KG1 (cell line): ENCODE results near the gene BMP7.

Source experiments
- DNase-seq: peaks from one replicate; lab custom pipeline; 2025; lab: John Stamatoyannopoulos, UW

BMP7 gene

GRCh38 chr20:57190536-57191264 lies 75.7 kb downstream of the BMP7 start:
- DNase-seq = no peak

- DNase-seq = no peak
Measured at GRCh38 chr20:57189713-57190112, 76.7 kb downstream of the BMP7 start.

GRCh38 chr20:57188576-57189079 lies 77.8 kb downstream of the BMP7 start:
- no peak for DNase-seq

GRCh38 chr20:57188056-57188455 lies 78.4 kb downstream of the BMP7 start:
- no peak for DNase-seq

- no peak for DNase-seq
Measured at GRCh38 chr20:57187068-57187634, 79.3 kb downstream of the BMP7 start.

DNA sequence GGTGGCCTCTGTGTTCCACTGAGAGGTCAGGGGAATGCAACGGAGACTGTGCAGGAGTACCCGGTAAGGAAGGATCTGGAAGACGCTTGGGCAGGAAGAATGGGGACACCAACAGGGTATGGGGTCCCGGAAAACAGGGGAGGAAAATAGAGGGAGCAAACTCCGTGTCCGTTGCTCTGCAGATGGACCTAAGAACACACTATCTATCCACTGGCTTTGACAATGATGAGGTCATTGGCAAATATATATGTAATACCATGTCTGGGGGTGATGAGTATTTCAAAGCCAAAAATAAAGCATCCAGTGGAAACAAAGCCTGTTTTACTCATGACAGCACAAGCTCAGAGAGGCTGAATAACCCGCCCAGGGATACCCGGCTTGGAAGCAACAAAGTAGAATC lies 80.2 kb downstream of the BMP7 start:
- no peak for DNase-seq

DNA sequence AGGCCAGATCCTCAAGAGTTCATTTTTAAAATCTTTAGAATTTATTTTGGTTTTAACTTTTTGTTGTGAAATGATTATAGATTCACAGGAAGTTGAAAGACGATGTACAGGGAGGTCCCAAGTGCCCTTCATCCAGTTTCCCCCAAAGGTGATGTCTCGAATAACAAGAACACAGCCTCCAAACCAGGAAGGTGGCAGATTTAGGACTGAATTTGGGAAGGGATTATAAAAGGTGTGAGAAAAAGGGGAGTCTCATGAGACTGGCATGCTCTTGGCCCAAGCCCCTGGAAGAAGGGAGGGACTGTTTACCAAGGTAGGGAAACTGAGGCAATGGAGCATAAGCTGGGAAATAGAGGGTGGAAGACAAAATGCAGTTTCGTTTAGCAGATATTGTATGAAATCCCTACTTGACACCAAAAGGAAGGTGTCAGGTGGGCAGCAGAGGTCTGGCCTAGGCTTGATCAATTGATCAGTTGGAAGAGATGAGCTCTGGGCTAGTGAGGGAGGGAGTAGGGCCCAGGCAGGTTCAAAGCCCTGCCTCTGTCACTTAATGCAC lies 81.2 kb downstream of the BMP7 start:
- no peak for DNase-seq

GRCh38 chr20:57183457-57184009 lies 82.9 kb downstream of the BMP7 start:
- DNase-seq = no peak

- DNase-seq = no peak
Measured at GRCh38 chr20:57181639-57182038, 84.8 kb downstream of the BMP7 start.

DNA sequence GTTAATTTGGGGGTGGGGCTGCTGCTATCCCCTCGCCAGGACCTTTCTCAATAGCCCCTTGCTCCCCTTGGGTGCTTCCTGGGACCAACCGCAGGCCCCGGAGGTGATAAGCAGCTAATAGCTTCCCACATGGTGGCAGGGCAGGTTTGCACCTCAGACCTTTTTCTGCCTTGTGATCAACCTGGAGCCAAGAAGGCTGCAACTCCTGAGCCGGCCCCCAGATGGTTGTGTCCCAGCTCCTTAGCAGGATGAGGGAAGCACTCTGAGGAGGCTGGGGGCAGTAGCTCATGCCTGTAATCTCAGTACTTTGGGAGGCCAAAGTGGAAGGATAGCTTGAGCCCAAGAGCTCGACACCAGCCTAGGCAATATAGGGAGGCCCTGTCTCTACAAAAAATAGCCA lies 85.5 kb downstream of the BMP7 start:
- DNase-seq = no peak

- DNase-seq = no peak
Measured at GRCh38 chr20:57180387-57180786, 86.1 kb downstream of the BMP7 start.

GRCh38 chr20:57179265-57179664 lies 87.2 kb downstream of the BMP7 start:
- DNase-seq = no peak

DNA sequence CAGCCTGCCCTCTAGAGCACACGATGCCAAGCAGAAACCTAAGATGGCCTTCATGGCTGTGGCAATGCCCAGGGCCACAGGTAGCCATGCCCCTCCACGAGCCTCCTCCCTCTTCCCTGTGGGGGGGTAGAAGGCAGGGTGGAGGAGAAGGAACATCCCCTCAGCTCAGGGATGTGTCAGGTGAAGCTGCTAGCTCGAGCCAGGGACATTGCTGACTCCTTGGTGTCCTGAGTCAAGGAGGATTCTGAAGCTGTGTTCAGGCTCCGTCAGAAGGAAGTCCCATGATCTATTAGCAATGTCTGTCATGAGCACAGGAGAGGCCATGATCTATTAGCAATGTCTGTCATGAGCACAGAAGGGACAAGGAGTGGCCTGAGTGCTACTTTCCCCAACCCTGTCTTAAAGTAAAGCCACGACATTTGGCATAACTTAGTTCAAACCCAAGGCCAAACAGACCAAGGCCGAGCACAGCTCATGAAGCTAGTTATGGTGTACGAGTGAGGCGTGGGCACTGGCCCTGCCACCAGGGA lies 87.8 kb downstream of the BMP7 start:
- no peak for DNase-seq

- no peak for DNase-seq
Measured at GRCh38 chr20:57177636-57178280, 88.7 kb downstream of the BMP7 start.

DNA sequence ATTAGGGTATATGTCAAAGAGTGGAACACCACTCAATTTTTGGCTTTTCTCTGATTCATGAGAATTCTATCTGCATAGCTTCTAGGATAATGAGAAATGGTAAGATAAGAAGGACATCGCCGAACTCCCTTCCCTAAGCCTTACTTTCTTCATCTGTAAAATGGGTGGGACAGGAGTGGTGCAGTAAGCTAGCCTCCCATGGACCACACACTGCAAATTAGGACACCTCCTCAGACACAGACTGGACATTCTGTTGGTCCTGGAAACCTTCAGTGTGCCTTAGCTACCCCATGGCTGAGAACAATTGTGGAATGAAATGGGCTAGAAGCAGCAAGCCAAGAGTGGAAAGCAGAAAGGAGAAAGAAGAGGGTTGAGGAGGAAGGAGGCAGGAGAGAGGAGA lies 89.6 kb downstream of the BMP7 start:
- no peak for DNase-seq

GRCh38 chr20:57175397-57176010 lies 90.9 kb downstream of the BMP7 start:
- DNase-seq = no peak

GRCh38 chr20:57174737-57175136 lies 91.7 kb downstream of the BMP7 start:
- DNase-seq = no peak

- DNase-seq = no peak
Measured at GRCh38 chr20:57173986-57174385, 92.5 kb downstream of the BMP7 start.

DNA sequence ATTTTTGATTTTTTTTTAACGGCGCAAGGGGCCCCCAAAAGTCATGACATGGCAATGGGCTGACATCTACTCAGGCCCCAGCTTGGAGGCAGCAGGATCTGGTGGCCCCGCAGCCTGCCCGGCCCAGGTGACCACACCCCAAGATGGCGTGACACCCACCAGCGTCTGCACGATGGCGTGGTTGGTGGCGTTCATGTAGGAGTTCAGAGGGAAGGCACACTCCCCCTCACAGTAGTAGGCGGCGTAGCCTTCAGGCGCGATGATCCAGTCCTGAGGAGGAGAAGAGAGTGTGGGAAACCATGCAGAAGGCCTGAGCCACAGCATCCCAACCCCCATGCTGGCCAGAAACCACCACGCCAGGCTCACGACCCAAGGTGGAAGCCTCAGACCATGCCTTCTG lies 93.4 kb downstream of the BMP7 start:
- DNase-seq = no peak

- no peak for DNase-seq
Measured at GRCh38 chr20:57170343-57170742, 96.1 kb downstream of the BMP7 start.

DNA sequence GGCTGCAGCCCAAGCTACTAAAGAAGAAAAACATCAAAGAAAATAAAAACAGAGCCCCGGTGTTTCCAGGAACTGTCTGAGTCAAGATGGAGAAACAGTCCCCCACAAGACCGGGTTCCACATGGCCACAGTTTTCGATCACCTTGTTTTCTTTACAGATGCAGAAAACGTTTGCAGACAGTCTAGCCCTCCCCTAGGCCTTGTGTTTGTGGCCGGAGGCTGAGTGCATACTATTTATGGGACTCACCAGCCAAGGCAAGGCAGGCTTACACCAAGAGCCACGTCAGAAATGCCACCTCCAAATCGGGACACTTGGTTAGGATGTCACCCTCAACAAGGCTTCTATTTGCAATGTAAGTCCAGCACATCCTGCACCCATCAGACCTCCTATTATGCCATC lies 97.3 kb downstream of the BMP7 start:
- DNase-seq = no peak
